Measurements from ENCODE around the gene SYS1. TPM values are rescaled to one million over a fixed set of nuclear protein-coding genes. Genes with fewer than 3 reads are reported as not detected.

SYS1 gene
- total and polyA plus RNA-seq, 2 of the 8 experiments (the other 6 are each of a cell fraction or from before 2014, with no cell fraction given) = 19.6 to 50.8 TPM

- TF ChIP-seq RBBP5 (IDR thresholded peaks at IDR 0.05; ENCODE audit: borderline replicate concordance, low read depth, low read length) (peak; percentile 74; the same call in 1 of the 2 replicates), CEBPB (IDR thresholded peaks at IDR 0.05; ENCODE audit: low read depth, low read length) (no peak), ASH2L (IDR thresholded peaks at IDR 0.05; ENCODE audit: low read length) (peak; percentile 85), TBP (IDR thresholded peaks at IDR 0.05; ENCODE audit: low read depth, low read length) (peak; percentile 49), NRF1 (IDR thresholded peaks at IDR 0.05; ENCODE audit: low read depth, low read length) (peak; percentile 99)
Observed at GRCh38 chr20:45362804-45363610, at the start of gene SYS1 (continued).

Data from H1 (cell line).